ENCODE measurements around the gene KAZN.

DNA sequence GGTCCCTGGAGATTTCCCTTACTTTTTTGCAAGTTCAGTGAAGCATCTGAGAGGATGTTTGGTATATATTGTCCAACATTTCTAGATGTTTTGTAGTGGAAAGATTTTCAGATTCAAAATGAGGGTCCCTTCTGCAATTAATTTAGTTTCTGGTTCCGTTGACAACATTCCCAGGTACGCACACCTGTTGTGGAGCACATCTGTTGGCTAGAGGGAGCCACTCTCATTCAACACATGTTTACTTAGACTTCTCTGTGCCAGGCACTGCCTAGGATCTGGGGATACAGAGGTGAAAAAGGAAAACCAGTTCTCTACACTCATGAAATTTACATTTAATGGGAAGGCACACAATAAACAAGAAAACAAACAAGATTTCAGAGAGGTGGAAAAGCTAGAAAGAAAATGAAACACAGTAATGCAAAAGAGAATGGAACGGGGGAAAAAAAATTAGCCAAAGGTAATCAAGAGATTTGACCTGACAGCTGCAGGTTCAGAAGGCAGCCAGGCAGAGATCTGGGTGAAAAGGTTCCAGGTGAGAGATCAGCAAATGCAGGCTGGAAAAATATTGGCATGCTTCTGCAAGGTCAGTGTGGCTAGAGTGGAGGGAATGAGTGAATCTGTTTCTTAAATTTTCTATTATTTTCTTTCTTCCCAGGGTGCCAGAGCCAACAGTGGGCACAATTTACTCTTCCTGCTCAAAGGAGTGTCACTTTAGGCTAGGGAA lies 48.4 kb upstream of the KAZN start:
- TF ChIP-seq SETDB1 (IDR thresholded peaks at IDR 0.05; ENCODE audit: insufficient read length, low read length) (no peak), ZNF776 (tag by site-specific recombination; IDR thresholded peaks at IDR 0.05; ENCODE audit: borderline replicate concordance) (no peak), ZNF585B (tag by site-specific recombination; IDR thresholded peaks at IDR 0.05) (no peak)
- TF ChIP-seq, protein P1, sequence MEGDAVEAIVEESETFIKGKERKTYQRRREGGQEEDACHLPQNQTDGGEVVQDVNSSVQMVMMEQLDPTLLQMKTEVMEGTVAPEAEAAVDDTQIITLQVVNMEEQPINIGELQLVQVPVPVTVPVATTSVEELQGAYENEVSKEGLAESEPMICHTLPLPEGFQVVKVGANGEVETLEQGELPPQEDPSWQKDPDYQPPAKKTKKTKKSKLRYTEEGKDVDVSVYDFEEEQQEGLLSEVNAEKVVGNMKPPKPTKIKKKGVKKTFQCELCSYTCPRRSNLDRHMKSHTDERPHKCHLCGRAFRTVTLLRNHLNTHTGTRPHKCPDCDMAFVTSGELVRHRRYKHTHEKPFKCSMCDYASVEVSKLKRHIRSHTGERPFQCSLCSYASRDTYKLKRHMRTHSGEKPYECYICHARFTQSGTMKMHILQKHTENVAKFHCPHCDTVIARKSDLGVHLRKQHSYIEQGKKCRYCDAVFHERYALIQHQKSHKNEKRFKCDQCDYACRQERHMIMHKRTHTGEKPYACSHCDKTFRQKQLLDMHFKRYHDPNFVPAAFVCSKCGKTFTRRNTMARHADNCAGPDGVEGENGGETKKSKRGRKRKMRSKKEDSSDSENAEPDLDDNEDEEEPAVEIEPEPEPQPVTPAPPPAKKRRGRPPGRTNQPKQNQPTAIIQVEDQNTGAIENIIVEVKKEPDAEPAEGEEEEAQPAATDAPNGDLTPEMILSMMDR (tag by site-specific recombination; IDR thresholded peaks at IDR 0.05): no peak

Measured in HEK293 (cell line).